GM19238 (cell line): ENCODE results near the gene CSF2.
A peak's percentile ranks its signal among the peaks of the same experiment; 100 is the strongest.

Experiments used
- DNase-seq: peaks from one replicate; pipeline ENCODE4 v3.0.0; 2011; ENCODE audit warnings: low spot score; ENCODE audit not compliant: insufficient read length

Gene CSF2

GRCh38 chr5:132054697-132055440 lies 18.7 kb upstream of the CSF2 start:
- DNase-seq: no peak

DNA sequence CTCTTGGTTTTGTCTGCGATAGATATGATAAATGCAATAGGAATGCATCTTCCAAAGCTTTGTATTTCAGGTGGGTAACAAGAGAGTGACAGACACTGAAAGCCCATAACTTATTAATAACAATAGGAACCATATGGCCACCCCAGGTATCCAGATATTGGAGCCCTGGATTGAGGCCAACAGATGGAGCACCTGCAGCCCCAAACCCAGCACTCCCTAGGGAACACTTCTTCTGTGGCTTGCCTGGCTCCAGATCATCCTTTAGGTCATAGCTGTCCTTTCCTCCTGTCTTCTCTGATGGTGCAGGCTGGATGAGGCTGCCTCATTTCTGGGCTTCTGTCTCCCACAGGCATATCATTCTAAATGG lies 18.2 kb upstream of the CSF2 start:
- no peak for DNase-seq

GRCh38 chr5:132055808-132056609 lies 17.6 kb upstream of the CSF2 start:
- no peak for DNase-seq

- DNase-seq: no peak
Measured at GRCh38 chr5:132056610-132057497, 16.7 kb upstream of the CSF2 start.

DNA sequence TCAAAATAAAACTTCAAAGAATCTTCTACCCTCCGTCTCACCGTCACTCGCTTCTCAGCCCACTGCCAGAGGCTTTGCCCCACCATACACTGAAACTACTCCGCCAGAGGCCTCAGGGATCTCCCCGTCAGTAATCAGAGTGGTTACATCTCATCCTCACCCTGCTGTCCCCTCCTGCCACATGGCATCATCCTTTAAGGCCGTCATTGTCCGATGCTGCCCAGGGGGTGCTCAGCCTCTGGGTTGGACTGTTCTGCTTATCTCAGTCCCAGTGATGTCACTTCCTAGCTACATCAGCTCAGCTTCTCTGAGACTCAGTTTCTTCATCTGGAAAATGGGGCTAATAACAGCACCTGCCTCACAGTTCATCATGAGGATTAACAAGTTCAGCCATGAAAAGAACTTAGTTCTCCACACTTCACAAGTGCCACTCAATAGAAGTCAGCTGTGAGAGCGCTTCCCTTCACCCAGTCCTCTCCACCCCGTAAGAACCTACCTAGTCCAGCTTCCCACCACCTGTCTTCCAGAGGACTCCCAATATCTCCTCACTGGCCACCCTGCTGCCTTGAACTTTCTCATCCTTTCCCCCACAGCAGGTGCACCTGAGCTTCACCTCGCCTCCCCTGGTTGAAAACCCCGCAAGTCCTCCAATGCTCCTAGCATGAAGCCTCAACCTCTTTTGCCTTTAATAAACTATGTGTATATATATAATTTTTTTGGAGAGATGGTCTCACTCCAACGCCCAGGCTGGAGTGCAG lies 15.9 kb upstream of the CSF2 start:
- no peak for DNase-seq

DNA sequence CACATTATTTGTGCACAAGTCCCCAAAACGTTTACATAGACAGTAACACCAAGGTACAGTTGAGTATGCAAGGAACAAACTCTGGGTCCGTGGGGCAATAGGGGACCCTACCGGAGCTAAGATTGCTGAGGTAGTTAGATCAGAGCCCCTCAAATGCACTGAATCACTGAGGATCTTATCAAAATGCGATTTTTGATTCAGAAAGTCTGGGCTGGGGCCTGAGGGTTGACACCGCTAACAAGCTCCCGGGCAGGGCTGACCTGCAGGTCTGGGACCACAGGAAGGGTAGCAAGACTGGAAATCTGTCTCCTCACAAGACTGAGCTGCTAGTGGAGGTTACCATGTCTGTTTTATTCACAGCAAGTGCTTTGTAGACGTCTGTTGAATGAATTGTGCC lies 14.9 kb upstream of the CSF2 start:
- DNase-seq: no peak

DNA sequence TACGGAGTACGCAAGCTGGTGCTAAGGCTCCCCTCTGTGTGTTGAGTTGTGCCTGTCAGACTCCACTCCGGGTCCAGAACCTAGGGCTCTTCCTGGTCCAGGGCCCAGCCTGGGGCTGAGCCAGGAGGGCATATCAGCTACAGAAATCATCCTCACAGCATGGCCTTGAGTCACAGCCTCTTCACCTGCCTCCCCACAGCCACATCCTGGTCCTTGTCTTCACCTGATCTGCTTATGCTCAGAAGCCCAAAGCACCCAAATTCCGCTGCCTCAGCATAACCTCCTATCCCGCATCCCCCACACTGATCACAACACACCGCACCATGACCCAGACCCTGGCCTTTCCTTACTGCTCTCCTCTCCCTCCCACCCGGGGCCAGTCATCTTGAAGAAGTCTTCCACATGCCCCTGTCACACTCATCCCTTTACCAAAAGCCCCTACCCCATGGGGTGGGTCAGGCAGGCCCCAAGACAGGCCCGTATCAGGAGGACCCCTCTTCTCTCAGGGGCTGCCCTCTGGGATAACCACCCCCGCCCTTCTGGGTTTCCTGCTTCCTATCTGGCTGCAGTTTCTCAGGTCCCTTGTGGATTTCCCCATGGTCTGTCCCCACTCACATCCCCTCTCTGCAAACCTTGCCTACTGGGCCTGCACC lies 14.4 kb upstream of the CSF2 start:
- no peak for DNase-seq

DNA sequence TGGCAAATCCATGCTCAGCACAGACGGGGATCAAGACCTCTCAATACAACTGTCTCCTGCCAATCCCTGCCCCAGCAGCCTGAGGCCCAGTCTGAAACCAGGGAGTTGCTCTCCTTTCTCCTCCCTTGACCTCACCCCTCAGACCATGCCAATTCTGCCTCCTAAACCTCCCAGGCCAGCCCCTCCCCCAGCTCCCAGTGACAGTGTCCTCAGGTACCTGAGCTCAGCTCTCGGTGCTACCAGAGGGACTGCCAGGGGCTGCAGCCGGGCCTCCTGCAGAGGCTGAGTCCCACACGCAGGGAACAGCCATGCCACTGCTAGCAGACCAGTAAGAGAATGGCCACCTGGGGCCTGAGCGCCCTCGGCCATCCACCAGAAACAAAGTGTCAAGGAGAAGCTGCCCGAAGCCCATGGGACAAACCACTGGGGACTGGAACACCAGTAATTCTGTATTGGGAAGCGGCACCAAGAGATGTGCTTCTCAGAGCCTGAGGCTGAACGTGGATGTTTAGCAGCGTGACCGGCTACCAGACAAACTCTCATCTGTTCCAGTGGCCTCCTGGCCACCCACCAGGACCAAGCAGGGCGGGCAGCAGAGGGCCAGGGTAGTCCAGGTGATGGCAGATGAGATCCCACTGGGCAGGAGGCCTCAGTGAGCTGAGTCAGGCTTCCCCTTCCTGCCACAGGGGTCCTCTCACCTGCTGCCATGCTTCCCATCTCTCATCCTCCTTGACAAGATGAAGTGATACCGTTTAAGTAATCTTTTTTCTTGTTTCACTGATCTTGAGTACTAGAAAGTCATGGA lies 13.7 kb upstream of the CSF2 start:
- DNase-seq: no peak

DNA sequence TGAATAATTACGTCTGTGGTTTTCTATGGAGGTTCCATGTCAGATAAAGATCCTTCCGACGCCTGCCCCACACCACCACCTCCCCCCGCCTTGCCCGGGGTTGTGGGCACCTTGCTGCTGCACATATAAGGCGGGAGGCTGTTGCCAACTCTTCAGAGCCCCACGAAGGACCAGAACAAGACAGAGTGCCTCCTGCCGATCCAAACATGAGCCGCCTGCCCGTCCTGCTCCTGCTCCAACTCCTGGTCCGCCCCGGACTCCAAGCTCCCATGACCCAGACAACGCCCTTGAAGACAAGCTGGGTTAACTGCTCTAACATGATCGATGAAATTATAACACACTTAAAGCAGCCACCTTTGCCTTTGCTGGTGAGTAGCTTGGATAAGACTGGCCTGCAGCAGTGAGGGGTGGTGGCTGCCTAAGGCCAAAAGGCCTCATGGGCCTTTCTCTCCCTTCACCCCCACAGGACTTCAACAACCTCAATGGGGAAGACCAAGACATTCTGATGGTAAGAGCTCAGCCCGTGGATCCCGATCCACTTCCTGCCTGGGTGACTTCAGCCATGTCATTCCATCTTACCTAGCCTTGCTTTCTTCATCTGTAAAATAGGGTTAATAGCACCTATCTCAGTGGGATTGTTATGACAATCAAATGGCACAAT lies 13.0 kb upstream of the CSF2 start, which contains the start of gene IL3:
Gene IL3, plus strand, starts transcription at position 155 of the 661 bp plus-strand sequence. Its CDS starts 52 bp downstream, at position 207.
- no peak for DNase-seq

DNA sequence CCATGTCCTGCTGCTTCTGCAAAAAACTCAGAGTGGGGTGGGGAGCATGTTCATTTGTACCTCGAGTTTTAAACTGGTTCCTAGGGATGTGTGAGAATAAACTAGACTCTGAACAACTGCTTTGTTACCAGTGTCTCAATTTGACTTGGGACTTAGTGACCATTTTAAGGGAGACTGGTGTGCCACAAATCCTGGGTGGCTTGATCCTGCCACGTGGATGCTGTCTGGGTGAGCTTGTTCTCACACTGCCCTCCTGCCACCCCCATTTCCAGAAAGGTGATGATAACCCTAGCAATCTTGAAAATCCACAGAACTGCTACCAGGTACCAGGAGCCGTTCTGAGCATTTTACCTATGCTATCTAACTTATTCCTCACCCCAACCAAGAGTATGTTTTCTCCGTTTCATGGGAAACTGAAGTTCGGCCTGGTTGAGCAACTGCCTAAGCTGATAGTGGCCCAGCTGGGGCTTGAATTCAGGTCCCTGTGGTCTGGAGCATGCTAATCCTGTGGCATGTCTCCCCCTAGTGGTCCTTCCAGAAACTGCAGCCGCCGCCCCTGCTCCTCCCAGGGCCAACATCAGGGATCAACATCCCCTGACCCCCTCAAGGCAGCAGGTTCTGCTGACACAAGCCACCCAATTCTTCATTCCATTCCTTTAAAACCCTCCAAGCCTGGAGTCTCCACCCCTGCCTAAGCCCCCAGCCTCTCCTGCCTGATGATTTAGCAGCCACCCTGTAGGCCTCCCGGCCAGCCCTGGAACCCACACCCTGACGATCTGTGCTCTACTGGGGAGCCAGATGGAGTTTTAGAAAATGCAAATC lies 10.3 kb upstream of the CSF2 start:
- DNase-seq: peak; percentile 74

DNA sequence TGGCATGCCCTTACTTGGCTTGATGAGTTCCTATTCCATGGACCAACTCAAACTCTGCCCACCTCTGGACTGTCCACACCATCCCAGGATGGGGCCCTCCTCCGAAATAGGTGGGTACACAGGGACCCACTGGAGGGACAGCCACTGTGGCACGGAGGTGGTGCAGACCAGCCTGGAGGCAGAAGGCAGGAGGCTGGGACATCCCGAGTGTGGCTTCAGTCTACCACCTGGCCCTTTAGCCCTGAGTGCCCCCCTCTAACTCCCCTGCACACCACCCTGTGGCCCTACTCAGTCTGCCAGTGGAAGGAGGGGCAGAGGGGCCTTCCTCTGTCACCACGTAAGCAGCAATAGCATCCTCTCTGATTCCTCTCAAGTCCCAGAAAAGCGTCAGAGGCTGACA lies 9.4 kb upstream of the CSF2 start:
- no peak for DNase-seq

GRCh38 chr5:132064738-132065331 lies 8.8 kb upstream of the CSF2 start:
- peak; percentile 79 for DNase-seq

- DNase-seq: peak; percentile 55
Measured at GRCh38 chr5:132065351-132065937, 8.1 kb upstream of the CSF2 start.

DNA sequence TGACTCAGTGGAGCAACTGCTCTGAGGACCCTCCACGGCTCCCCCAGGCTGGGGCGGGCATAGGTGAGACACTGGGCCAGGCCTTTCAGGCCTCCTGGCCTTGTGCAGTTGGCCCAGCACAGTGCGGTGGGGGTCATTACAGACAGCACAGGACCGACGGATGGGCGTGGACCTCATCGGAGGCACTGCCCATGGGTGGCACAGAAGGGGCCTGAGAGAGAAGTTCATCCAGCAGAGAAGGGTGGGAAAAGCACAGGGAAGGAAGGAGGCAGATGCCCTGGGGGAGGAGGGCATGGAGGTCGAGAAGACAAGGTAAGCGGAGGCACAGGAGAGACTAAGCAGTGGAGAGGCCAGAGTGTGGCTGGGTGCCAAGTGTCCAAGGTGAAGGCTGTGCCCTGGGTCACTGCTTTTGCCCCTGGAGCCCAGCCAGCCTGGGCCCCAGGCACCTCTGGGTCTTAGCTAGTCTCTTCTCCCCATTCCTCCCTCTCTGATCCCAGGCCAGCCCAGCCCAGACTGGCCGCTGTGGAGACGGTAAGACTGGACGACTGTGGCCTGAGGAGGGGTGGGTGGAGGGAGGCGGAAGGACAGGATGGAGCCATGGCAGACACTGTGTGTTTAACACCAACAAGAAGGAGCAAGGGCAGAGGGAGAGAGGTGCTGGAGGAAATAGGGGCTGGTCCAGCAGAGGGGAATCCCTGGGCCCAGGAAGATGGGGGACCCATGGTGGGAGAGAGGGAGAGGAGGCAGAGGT lies 7.5 kb upstream of the CSF2 start:
- no peak for DNase-seq

DNA sequence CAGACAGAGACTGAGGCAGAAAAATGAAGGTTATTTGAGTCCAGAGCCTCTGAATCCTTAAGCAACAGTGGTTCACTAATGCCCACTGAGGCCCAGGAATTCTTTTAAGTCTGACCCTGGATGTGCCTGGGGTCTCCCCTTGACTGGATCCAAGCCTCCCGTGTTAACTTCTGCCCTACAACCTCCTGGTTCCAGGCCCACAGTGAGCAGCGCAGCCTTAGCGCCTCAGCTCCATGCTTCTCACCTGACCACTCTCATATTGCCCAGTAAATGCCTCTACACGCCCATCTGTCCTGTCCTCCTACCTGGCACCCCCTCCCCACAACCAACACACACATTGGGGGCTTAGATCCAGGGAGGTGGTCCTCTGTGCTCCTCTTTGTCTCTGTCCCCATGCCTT lies 6.7 kb upstream of the CSF2 start:
- no peak for DNase-seq

- no peak for DNase-seq
Measured at GRCh38 chr5:132067451-132067850, 6.1 kb upstream of the CSF2 start.
